ENCODE measurements around the gene ZSCAN2.
"Not testable (repeated sequence)": the region's sequence is repeated elsewhere in the genome, so short reads cannot be mapped to it uniquely, and the experiment has no call there.

ZSCAN2 gene

GRCh38 chr15:84599906-84600305 lies 903 bp upstream of the ZSCAN2 start:
- no peak for DNase-seq

- DNase-seq: peak in 1 of 4 experiments; percentile 8
These were observed 500 bp upstream of the ZSCAN2 start for GRCh38 chr15:84600331-84600686.

GRCh38 chr15:84601555-84601838 lies 688 bp downstream of the ZSCAN2 start:
- DNase-seq: no peak

GRCh38 chr15:84603630-84604379 lies 3.0 kb downstream of the ZSCAN2 start:
- DNase-seq: no peak

GRCh38 chr15:84604826-84605553 lies 4.2 kb downstream of the ZSCAN2 start:
- DNase-seq: peak in 1 of 4 experiments; percentile 17

- DNase-seq: no peak
These were observed 4.7 kb downstream of the ZSCAN2 start for GRCh38 chr15:84605554-84605882.

- DNase-seq: no peak
These were observed 5.9 kb downstream of the ZSCAN2 start for GRCh38 chr15:84606653-84607120.

GRCh38 chr15:84608707-84609284 lies 8.0 kb downstream of the ZSCAN2 start:
- no peak for DNase-seq

GRCh38 chr15:84609818-84610525 lies 9.2 kb downstream of the ZSCAN2 start:
- no peak for DNase-seq

- DNase-seq: no peak
These were observed 10.8 kb downstream of the ZSCAN2 start for GRCh38 chr15:84611631-84612030.

- DNase-seq: no peak
These were observed 15.4 kb downstream of the ZSCAN2 start for GRCh38 chr15:84616235-84616634.

- no peak for DNase-seq
These were observed 19.8 kb downstream of the ZSCAN2 start for GRCh38 chr15:84620626-84621025.

GRCh38 chr15:84621358-84621979 lies 20.7 kb downstream of the ZSCAN2 start:
- DNase-seq: no peak

GRCh38 chr15:84624359-84624758 lies 23.6 kb downstream of the ZSCAN2 start:
- no peak for DNase-seq

- DNase-seq: no peak
These were observed 24.3 kb downstream of the ZSCAN2 start for GRCh38 chr15:84625123-84625522.

GRCh38 chr15:84629033-84629432 lies 28.2 kb downstream of the ZSCAN2 start:
- no peak for DNase-seq

- DNase-seq: no peak
These were observed 31.0 kb downstream of the ZSCAN2 start for GRCh38 chr15:84631706-84632272.

- DNase-seq: peak; percentile 36 to 62 (median 44)
These were observed 32.8 kb downstream of the ZSCAN2 start for GRCh38 chr15:84633311-84634227.

GRCh38 chr15:84634228-84634837 lies 33.5 kb downstream of the ZSCAN2 start:
- DNase-seq: no peak

- no peak for DNase-seq
These were observed 37.3 kb downstream of the ZSCAN2 start for GRCh38 chr15:84638103-84638502.

GRCh38 chr15:84641871-84642270 lies 41.1 kb downstream of the ZSCAN2 start:
- DNase-seq: not testable (repeated sequence)
